Esophagus squamous epithelium (tissue), 4 donors: Measurements from ENCODE around the gene GPT2.

Source experiments
- CTCF ChIP-seq, 6 experiments: fragments of 450-650 bp in 4 of 6; fragments of 200-600 bp in 2 of 6; sonication (generic) in 2 of 6; IDR thresholded peaks; one replicate each; pipeline ENCODE4 v1.5.1; 2016 to 2019; ENCODE audit warnings: antibody characterized with exemption in 6 of 6, mild to moderate bottlenecking in 4 of 6, moderate library complexity in 4 of 6
- POLR2A ChIP-seq, 4 donors: fragments of 450-650 bp; IDR thresholded peaks; one replicate each; pipeline ENCODE4 v1.6.1; 2017; ENCODE audit warnings: antibody characterized with exemption in 4 of 4, mild to moderate bottlenecking in 4 of 4, moderate library complexity in 3 of 4

- TF ChIP-seq CTCF (IDR thresholded peaks at IDR 0.05): no peak
- TF ChIP-seq POLR2A (IDR thresholded peaks at IDR 0.05): no peak
Observed at GRCh38 chr16:46836534-46837530, 47.3 kb upstream of the GPT2 start.
